GM18502 (cell line): ENCODE data around the gene PICK1.
"Not testable (repeated sequence)": the region's sequence is repeated elsewhere in the genome, so short reads cannot be mapped to it uniquely, and the experiment has no call there.

ENCODE experiments used
- ATAC-seq: cut with Tn5 transposase; IDR thresholded peaks from one replicate; pipeline ENCODE4 v1.9.1; 2021; ENCODE audit warnings: mild to moderate bottlenecking; ENCODE audit not compliant: unreplicated experiment, poor library complexity

The PICK1 gene

GRCh38 chr22:38073150-38074130, 16.2 kb downstream of the PICK1 start:
- no peak for ATAC-seq

- no peak for ATAC-seq
Measured at GRCh38 chr22:38074181-38075104, 17.2 kb downstream of the PICK1 start.

GRCh38 chr22:38075105-38075825, 18.1 kb downstream of the PICK1 start:
- ATAC-seq, result no peak

- no peak for ATAC-seq
Measured at GRCh38 chr22:38075961-38076360, 18.8 kb downstream of the PICK1 start.

GRCh38 chr22:38077096-38077495, 19.9 kb downstream of the PICK1 start:
- no peak for ATAC-seq

GRCh38 chr22:38077595-38077994, 20.4 kb downstream of the PICK1 start:
- no peak for ATAC-seq

- no peak for ATAC-seq
Measured at GRCh38 chr22:38078046-38078840, 21.0 kb downstream of the PICK1 start.

GRCh38 chr22:38079208-38079607, 22.0 kb downstream of the PICK1 start:
- ATAC-seq, result not testable (repeated sequence)

- ATAC-seq, result no peak
Measured at GRCh38 chr22:38079804-38080203, 22.6 kb downstream of the PICK1 start.

GRCh38 chr22:38080474-38080849, 23.3 kb downstream of the PICK1 start:
- no peak for ATAC-seq

- ATAC-seq, result no peak
Measured at GRCh38 chr22:38080850-38081635, 23.8 kb downstream of the PICK1 start.

GRCh38 chr22:38081636-38081940, 24.4 kb downstream of the PICK1 start:
- no peak for ATAC-seq

GRCh38 chr22:38081941-38082828, 25.0 kb downstream of the PICK1 start:
- no peak for ATAC-seq

- ATAC-seq, result no peak
Measured at GRCh38 chr22:38082986-38083710, 25.9 kb downstream of the PICK1 start.

- no peak for ATAC-seq
Measured at GRCh38 chr22:38083931-38084631, 26.9 kb downstream of the PICK1 start, which contains the start of gene SLC16A8. TSS of gene SLC16A8 (minus strand) at chr22:38084184. CDS start at chr22:38082873, 1,311 bp downstream.

GRCh38 chr22:38085056-38085455, 27.9 kb downstream of the PICK1 start:
- no peak for ATAC-seq

- ATAC-seq, result no peak
Measured at GRCh38 chr22:38085501-38085900, 28.3 kb downstream of the PICK1 start.
